ENCODE data around the gene HPDL. TPM values are rescaled to one million over a fixed set of nuclear protein-coding genes. Genes with fewer than 3 reads are reported as not detected.
A peak's percentile ranks its signal among the peaks of the same experiment; 100 is the strongest.

Gene HPDL
- total RNA-seq, 4 donors from 2014 or later = 0.35 to 0.93 (median 0.40) TPM; not detected in 1

DNA sequence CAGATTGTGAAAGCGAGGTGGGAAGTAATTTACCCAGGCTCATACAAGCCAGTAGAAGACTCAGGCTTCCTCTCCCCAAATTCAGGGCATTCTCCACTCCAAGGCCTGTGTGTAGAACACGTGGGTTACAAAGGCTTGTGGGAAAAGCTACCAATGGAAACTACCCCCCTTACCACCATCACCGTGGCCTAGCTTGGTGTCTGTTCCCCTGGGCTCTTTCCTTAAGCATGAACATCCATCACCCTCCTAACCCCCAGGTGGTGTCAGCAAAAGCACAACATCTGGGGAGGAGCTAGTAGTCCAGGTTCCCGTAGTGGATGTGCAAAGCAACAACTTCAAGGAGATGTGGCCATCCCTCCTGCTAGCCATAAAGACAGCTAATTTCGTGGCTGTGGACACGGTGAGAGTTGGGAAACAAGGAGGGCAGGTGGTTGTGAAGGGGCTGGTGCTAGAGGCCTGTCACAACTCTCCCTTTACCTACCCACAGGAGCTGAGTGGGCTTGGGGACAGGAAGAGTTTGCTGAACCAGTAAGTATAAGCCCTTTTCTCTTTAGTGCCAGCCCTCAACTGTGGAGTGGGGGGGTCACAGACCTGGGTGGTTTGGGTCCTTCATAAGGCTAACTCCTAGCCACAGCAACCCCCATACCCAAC, 14.2 kb downstream of the HPDL start:
- no peaks in the 10 kb centered on the region for H3K9me3 ChIP-seq
- H3K4me1 ChIP-seq = peaks cover 0 to 38% (median 9%) of the 10 kb centered on the region in 3 donors
- no peaks in the 10 kb centered on the region for H3K27me3 ChIP-seq
- peaks cover 0 to 44% of the 10 kb centered on the region in 2 donors for H3K36me3 ChIP-seq
- TF ChIP-seq POLR2AphosphoS5 (IDR thresholded peaks at IDR 0.05) (no peak), POLR2A (IDR thresholded peaks at IDR 0.05) (no peak), EP300 (IDR thresholded peaks at IDR 0.05) (no peak)
- TF ChIP-seq, protein P1, sequence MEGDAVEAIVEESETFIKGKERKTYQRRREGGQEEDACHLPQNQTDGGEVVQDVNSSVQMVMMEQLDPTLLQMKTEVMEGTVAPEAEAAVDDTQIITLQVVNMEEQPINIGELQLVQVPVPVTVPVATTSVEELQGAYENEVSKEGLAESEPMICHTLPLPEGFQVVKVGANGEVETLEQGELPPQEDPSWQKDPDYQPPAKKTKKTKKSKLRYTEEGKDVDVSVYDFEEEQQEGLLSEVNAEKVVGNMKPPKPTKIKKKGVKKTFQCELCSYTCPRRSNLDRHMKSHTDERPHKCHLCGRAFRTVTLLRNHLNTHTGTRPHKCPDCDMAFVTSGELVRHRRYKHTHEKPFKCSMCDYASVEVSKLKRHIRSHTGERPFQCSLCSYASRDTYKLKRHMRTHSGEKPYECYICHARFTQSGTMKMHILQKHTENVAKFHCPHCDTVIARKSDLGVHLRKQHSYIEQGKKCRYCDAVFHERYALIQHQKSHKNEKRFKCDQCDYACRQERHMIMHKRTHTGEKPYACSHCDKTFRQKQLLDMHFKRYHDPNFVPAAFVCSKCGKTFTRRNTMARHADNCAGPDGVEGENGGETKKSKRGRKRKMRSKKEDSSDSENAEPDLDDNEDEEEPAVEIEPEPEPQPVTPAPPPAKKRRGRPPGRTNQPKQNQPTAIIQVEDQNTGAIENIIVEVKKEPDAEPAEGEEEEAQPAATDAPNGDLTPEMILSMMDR (IDR thresholded peaks at IDR 0.05) = no peak
- WGBS, 2 donors (ENCODE audit: low coverage in 1 of 2) = 7 to 80% methylated on average over 2 to 4 of the region's 6 CpGs
- peak overlapping the region; percentile 92 to 99 (median 98) for H3K27ac ChIP-seq
- no peak for ATAC-seq
- H3K4me3 ChIP-seq = peak overlapping the region; percentile 70 to 87

DNA sequence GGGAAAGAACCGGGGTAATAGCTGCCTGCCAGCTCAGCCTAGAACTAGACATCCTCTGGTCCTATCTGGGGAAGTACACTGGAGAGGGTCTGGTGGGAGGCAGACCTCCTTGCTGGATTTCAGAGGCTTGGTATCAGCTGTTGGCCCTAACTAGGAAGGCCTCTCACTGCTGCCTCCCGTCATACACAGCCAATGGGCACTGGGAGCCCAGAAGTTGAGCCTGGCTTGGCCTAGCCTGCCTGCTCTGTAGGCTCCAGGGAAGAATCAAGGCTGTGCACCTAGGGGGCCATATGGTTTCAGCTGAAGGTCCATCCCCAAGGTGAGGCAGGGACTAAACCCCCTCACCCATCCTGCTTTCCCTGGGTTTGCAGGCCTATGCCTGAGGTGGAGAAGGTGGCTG, 17.8 kb downstream of the HPDL start:
- H3K9me3 ChIP-seq = no peaks in the 10 kb centered on the region
- H3K4me1 ChIP-seq = peaks cover 15 to 48% (median 27%) of the 10 kb centered on the region in 3 donors
- H3K27me3 ChIP-seq = no peaks in the 10 kb centered on the region
- peaks cover 0 to 52% of the 10 kb centered on the region in 2 donors for H3K36me3 ChIP-seq
- no peak for ATAC-seq
- no peak overlapping the region for H3K4me3 ChIP-seq
- TF ChIP-seq, protein P1 (IDR thresholded peaks at IDR 0.05) = no peak
- TF ChIP-seq EP300 (IDR thresholded peaks at IDR 0.05) = no peak
- TF ChIP-seq POLR2AphosphoS5 (IDR thresholded peaks at IDR 0.05) = no peak
- no peak for TF ChIP-seq POLR2A (IDR thresholded peaks at IDR 0.05)
- no peak overlapping the region for H3K27ac ChIP-seq
- WGBS, 2 donors (ENCODE audit: low coverage in 1 of 2) = 100% methylated on average over 1 of the region's 2 CpGs; no CpG with 5 or more reads in 1 of the 2 donors

DNA sequence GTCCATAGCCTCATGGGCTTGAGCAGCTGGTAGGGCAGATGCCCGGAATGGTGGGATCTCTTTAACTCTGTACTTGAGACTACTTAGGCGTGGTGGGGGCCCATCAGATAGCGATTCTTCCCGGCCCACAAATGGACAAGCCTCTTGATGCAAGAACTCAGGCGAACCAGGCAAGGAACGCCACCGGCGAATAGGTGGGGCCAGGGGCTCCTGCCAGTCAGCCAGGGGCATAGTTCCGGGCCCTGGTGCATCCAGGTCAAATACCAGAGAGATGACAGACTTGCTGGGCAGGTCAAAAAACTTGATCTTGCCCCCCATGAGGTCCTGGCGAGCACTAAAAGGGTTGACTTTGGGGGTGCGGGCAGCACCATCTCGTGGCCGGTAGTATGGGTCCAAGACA, 18.3 kb downstream of the HPDL start:
- no peak for ATAC-seq
- 96% methylated on average over 4 of the region's 13 CpGs; no CpG with 5 or more reads in 1 of the 2 donors for WGBS, 2 donors (ENCODE audit: low coverage in 1 of 2)
- peaks cover 15 to 53% (median 27%) of the 10 kb centered on the region in 3 donors for H3K4me1 ChIP-seq
- TF ChIP-seq, protein P1 (IDR thresholded peaks at IDR 0.05) = no peak
- TF ChIP-seq EP300 (IDR thresholded peaks at IDR 0.05) (no peak), POLR2AphosphoS5 (IDR thresholded peaks at IDR 0.05) (no peak), POLR2A (IDR thresholded peaks at IDR 0.05) (no peak)
- no peak overlapping the region for H3K27ac ChIP-seq
- no peaks in the 10 kb centered on the region for H3K9me3 ChIP-seq
- H3K27me3 ChIP-seq = no peaks in the 10 kb centered on the region
- peaks cover 0 to 52% of the 10 kb centered on the region in 2 donors for H3K36me3 ChIP-seq
- no peak overlapping the region for H3K4me3 ChIP-seq

DNA sequence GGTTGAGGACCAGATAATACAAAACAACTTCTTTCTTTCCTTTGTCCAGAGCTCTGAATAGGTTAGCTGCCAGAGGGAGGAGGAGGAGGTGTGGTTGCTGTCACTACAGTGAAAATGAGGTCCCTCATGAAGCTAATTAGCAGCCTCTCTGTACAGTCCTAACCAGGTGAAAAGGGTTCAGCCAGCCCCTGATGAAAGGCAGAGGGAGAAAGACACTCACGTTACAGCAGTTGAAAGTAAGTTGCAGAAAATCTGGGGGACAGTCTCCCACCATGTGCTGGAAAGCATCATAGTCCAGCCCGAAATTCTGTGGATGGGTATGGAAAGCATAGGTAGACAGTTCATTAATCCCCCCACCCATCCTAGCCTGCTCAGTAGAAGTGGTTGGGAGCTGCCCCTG, 19.8 kb downstream of the HPDL start:
- no peaks in the 10 kb centered on the region for H3K27me3 ChIP-seq
- peaks cover 15 to 43% (median 19%) of the 10 kb centered on the region in 3 donors for H3K4me1 ChIP-seq
- H3K27ac ChIP-seq = no peak overlapping the region
- ATAC-seq = no peak
- TF ChIP-seq EP300 (IDR thresholded peaks at IDR 0.05) (no peak), POLR2A (IDR thresholded peaks at IDR 0.05) (no peak), POLR2AphosphoS5 (IDR thresholded peaks at IDR 0.05) (no peak)
- TF ChIP-seq, protein P1 (IDR thresholded peaks at IDR 0.05) = no peak
- peaks cover 0 to 52% of the 10 kb centered on the region in 2 donors for H3K36me3 ChIP-seq
- WGBS, 2 donors (ENCODE audit: low coverage in 1 of 2) = 90 to 100% methylated on average over 1 to 2 of the region's 2 CpGs
- H3K9me3 ChIP-seq = no peaks in the 10 kb centered on the region
- no peak overlapping the region for H3K4me3 ChIP-seq

DNA sequence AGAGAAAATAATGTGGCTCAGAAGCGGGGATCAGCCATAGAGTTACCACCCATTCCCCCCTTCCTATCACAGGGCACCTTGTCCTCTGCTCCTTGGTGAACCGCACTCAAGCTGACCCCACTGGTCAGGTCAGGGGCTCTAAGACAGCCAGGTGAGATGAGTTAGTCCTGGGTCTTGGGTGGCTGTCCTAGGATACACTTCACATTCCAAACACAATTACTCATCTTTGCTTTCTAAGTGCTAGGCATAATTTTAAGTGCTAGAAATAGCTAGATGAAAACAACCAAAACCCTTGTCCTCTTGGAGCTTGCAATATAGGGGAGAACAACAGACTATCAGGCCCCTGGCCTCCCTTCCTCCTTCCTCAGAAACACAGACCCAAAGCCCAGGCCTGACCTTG, 21.3 kb downstream of the HPDL start:
- TF ChIP-seq POLR2A (IDR thresholded peaks at IDR 0.05) (no peak), EP300 (IDR thresholded peaks at IDR 0.05) (no peak), POLR2AphosphoS5 (IDR thresholded peaks at IDR 0.05) (no peak)
- TF ChIP-seq, protein P1 (IDR thresholded peaks at IDR 0.05) = no peak
- H3K4me3 ChIP-seq = no peak overlapping the region
- peaks cover 15 to 28% (median 18%) of the 10 kb centered on the region in 3 donors for H3K4me1 ChIP-seq
- no peaks in the 10 kb centered on the region for H3K27me3 ChIP-seq
- ATAC-seq = no peak
- 100% methylated on average over 1 of the region's 2 CpGs for WGBS, 2 donors (ENCODE audit: low coverage in 1 of 2)
- no peaks in the 10 kb centered on the region for H3K9me3 ChIP-seq
- H3K27ac ChIP-seq = peak overlapping the region; percentile 66 to 74 (median 72)
- H3K36me3 ChIP-seq = peaks cover 0 to 37% of the 10 kb centered on the region in 2 donors
